ENCODE data around the gene ZNF335. TPM values are rescaled to one million over a fixed set of nuclear protein-coding genes. Genes with fewer than 3 reads are reported as not detected.

The ZNF335 gene
- total and polyA plus RNA-seq, 2 of the 13 experiments (the other 11 are each of a cell fraction or from before 2014, with no cell fraction given), result 9.7 to 13.7 TPM

- TF ChIP-seq MAF1 (CRISPR knock-in tag; IDR thresholded peaks at IDR 0.05; ENCODE audit: borderline replicate concordance) (peak; percentile 79; the same call in 1 of the 2 replicates), MAFG (CRISPR knock-in tag; IDR thresholded peaks at IDR 0.05) (no peak), MXD4 (CRISPR knock-in tag; IDR thresholded peaks at IDR 0.05) (peak; percentile 89), ZNF775 (CRISPR knock-in tag; IDR thresholded peaks at IDR 0.05; ENCODE audit: borderline replicate concordance) (no peak), NFKBIZ (CRISPR knock-in tag; IDR thresholded peaks at IDR 0.05) (peak; percentile 85), ZBTB42 (CRISPR knock-in tag; IDR thresholded peaks at IDR 0.05) (peak; percentile 96), ZNF30 (CRISPR knock-in tag; IDR thresholded peaks at IDR 0.05) (peak; percentile 84; the same call in 1 of the 2 replicates), PAWR (CRISPR knock-in tag; IDR thresholded peaks at IDR 0.05; ENCODE audit: borderline replicate concordance) (no peak), ZBTB40 (IDR thresholded peaks at IDR 0.05) (no peak), ZBTB40 (CRISPR knock-in tag; IDR thresholded peaks at IDR 0.05) (peak; percentile 82), ZNF564 (CRISPR knock-in tag; IDR thresholded peaks at IDR 0.05) (peak; percentile 64; the same call in 1 of the 2 replicates), ZNF484 (CRISPR knock-in tag; IDR thresholded peaks at IDR 0.05; ENCODE audit: borderline replicate concordance, low read depth) (no peak), YEATS4 (CRISPR knock-in tag; IDR thresholded peaks at IDR 0.05; ENCODE audit: borderline replicate concordance) (peak; percentile 86), MED1 (CRISPR knock-in tag; IDR thresholded peaks at IDR 0.05) (peak; percentile 72)
- TF ChIP-seq, protein P1, sequence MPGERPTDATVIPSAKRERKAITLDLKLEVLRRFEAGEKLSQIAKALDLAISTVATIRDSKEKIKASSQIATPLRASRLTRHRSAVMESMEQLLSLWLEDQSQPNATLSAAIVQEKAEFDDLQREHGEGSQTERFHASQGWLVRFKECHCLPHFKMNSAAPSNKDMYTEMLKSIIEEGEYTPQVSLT (CRISPR knock-in tag; IDR thresholded peaks at IDR 0.05; ENCODE audit: borderline replicate concordance, low read depth), result peak; percentile 97; the same call in 1 of the 2 replicates
- TF ChIP-seq, protein P2, sequence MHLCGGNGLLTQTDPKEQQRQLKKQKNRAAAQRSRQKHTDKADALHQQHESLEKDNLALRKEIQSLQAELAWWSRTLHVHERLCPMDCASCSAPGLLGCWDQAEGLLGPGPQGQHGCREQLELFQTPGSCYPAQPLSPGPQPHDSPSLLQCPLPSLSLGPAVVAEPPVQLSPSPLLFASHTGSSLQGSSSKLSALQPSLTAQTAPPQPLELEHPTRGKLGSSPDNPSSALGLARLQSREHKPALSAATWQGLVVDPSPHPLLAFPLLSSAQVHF (CRISPR knock-in tag; IDR thresholded peaks at IDR 0.05), result no peak; the same call in 1 of the 2 replicates
- TF ChIP-seq, protein P3, sequence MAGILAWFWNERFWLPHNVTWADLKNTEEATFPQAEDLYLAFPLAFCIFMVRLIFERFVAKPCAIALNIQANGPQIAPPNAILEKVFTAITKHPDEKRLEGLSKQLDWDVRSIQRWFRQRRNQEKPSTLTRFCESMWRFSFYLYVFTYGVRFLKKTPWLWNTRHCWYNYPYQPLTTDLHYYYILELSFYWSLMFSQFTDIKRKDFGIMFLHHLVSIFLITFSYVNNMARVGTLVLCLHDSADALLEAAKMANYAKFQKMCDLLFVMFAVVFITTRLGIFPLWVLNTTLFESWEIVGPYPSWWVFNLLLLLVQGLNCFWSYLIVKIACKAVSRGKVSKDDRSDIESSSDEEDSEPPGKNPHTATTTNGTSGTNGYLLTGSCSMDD (CRISPR knock-in tag; IDR thresholded peaks at IDR 0.05), result 0 out of 2 replicates have a peak, but pooled peaks have one; percentile 57
Measured at GRCh38 chr20:45934586-45935415, 37.2 kb downstream of the ZNF335 start, which contains the start of gene PCIF1 (continued).

All from HepG2 (cell line).